MM.1S (cell line): ENCODE measurements around the gene LHPP.

Source experiments
- DNase-seq: peaks from one replicate; pipeline ENCODE4 v3.0.0-alpha.2; 2015
- H2AFZ ChIP-seq: fragments of 300-600 bp; sonication (generic); 2 replicates; pipeline ENCODE4 v1.6.0; 2016; ENCODE audit warnings: antibody characterized with exemption, low read length
- H3F3A ChIP-seq: fragments of 300-600 bp; sonication (generic); 2 replicates; pipeline ENCODE4 v1.6.1; 2016; ENCODE audit warnings: mild to moderate bottlenecking, antibody characterized with exemption, low read length, moderate library complexity, mixed read lengths; ENCODE audit not compliant: insufficient read depth
- H3K27ac ChIP-seq: fragments of 300-600 bp; sonication (generic); 2 replicates; pipeline ENCODE4 v1.5.1; 2016; ENCODE audit warnings: mild to moderate bottlenecking, low read length
- H3K27me3 ChIP-seq: fragments of 300-600 bp; sonication (generic); replicated peaks from 2 replicates; pipeline ENCODE4 v1.6.0; 2016; ENCODE audit warnings: low read length; ENCODE audit not compliant: insufficient read depth
- H3K36me3 ChIP-seq: fragments of 300-600 bp; sonication (generic); replicated peaks from 2 replicates; pipeline ENCODE4 v1.6.1; 2016; ENCODE audit warnings: mild to moderate bottlenecking, low read length, mixed read lengths; ENCODE audit not compliant: insufficient read depth
- H3K4me1 ChIP-seq: fragments of 300-600 bp; sonication (generic); 2 replicates; pipeline ENCODE4 v1.6.1; 2016; ENCODE audit warnings: low read length, mixed read lengths
- H3K4me2 ChIP-seq: fragments of 300-600 bp; sonication (generic); 2 replicates; pipeline ENCODE4 v1.6.0; 2016; ENCODE audit warnings: low read depth, low read length
- H3K4me3 ChIP-seq: fragments of 300-600 bp; sonication (generic); 2 replicates; pipeline ENCODE4 v1.5.1; 2016; ENCODE audit warnings: low read length, mixed read lengths
- H3K79me2 ChIP-seq: fragments of 300-600 bp; sonication (generic); 2 replicates; pipeline ENCODE4 v1.6.1; 2016; ENCODE audit warnings: mixed run types, low read length, mixed read lengths
- H3K9ac ChIP-seq: fragments of 300-600 bp; sonication (generic); 2 replicates; pipeline ENCODE4 v1.6.1; 2016; ENCODE audit warnings: low read length, mixed read lengths
- H3K9me2 ChIP-seq: fragments of 300-600 bp; sonication (generic); replicated peaks from 2 replicates; pipeline ENCODE4 v1.6.1; 2016; ENCODE audit warnings: mild to moderate bottlenecking, low read length, mixed read lengths; ENCODE audit not compliant: insufficient read depth
- H3K9me3 ChIP-seq: fragments of 300-600 bp; sonication (generic); replicated peaks from 2 replicates; pipeline ENCODE4 v1.6.1; 2016; ENCODE audit warnings: mild to moderate bottlenecking, low read length, mixed read lengths; ENCODE audit not compliant: insufficient read depth
- H4K20me1 ChIP-seq: fragments of 300-600 bp; sonication (generic); 2 replicates; pipeline ENCODE4 v1.6.1; 2016; ENCODE audit warnings: mild to moderate bottlenecking, low read length, moderate library complexity, mixed read lengths; ENCODE audit not compliant: insufficient read depth
- CTCF ChIP-seq: fragments of 300-600 bp; sonication (generic); IDR thresholded peaks from 2 replicates; pipeline ENCODE4 v1.5.1; 2016; ENCODE audit warnings: antibody characterized with exemption, low read length, mixed read lengths
- EZH2 ChIP-seq: fragments of 300-600 bp; sonication (generic); optimal IDR thresholded peaks from 2 replicates; pipeline ENCODE3; 2017; ENCODE audit warnings: low read depth, mild to moderate bottlenecking, antibody characterized with exemption, low read length, mixed read lengths
- EZH2phosphoT487 ChIP-seq: fragments of 300-600 bp; sonication (generic); IDR thresholded peaks from 2 replicates; pipeline ENCODE4 v1.6.1; 2018; ENCODE audit warnings: antibody characterized with exemption, low read length

The LHPP gene

GRCh38 chr10:124629415-124629814 is 167.8 kb downstream of the LHPP start:
- TF ChIP-seq EZH2 (no peak), CTCF (no peak), EZH2phosphoT487 (no peak)
- Histone ChIP-seq H3K4me2 (no peak overlapping the region), H3K79me2 (peaks cover 48% of the 10 kb centered on the region), H3K27me3 (no peaks in the 10 kb centered on the region), H3K36me3 (no peaks in the 10 kb centered on the region), H3F3A (peaks cover 11% of the 10 kb centered on the region), H3K9me3 (no peaks in the 10 kb centered on the region), H4K20me1 (no peaks in the 10 kb centered on the region), H3K4me3 (no peak overlapping the region), H3K27ac (no peak overlapping the region), H3K9me2 (no peaks in the 10 kb centered on the region), H3K4me1 (peaks cover 25% of the 10 kb centered on the region), H2AFZ (no peak overlapping the region), H3K9ac (no peak overlapping the region)
- DNase-seq: no peak

GRCh38 chr10:124629842-124630241 is 168.2 kb downstream of the LHPP start:
- H3K27me3 ChIP-seq: no peaks in the 10 kb centered on the region
- no peaks in the 10 kb centered on the region for H3K9me3 ChIP-seq
- H2AFZ ChIP-seq: no peak overlapping the region
- H4K20me1 ChIP-seq: no peaks in the 10 kb centered on the region
- peaks cover 47% of the 10 kb centered on the region for H3K79me2 ChIP-seq
- H3K9ac ChIP-seq: no peak overlapping the region
- peaks cover 25% of the 10 kb centered on the region for H3K4me1 ChIP-seq
- DNase-seq: no peak
- no peak overlapping the region for H3K4me2 ChIP-seq
- no peak overlapping the region for H3K27ac ChIP-seq
- no peaks in the 10 kb centered on the region for H3K9me2 ChIP-seq
- H3K4me3 ChIP-seq: no peak overlapping the region
- peaks cover 11% of the 10 kb centered on the region for H3F3A ChIP-seq
- no peaks in the 10 kb centered on the region for H3K36me3 ChIP-seq
- no peak for TF ChIP-seq EZH2phosphoT487
- TF ChIP-seq CTCF: no peak
- TF ChIP-seq EZH2: no peak

- Histone ChIP-seq H3K27ac (no peak overlapping the region), H3K79me2 (peaks cover 40% of the 10 kb centered on the region), H3K36me3 (no peaks in the 10 kb centered on the region), H2AFZ (no peak overlapping the region), H3K9me3 (no peaks in the 10 kb centered on the region), H3K4me3 (no peak overlapping the region), H3K9ac (no peak overlapping the region), H3K4me2 (no peak overlapping the region), H4K20me1 (no peaks in the 10 kb centered on the region), H3K4me1 (peaks cover 25% of the 10 kb centered on the region), H3K9me2 (no peaks in the 10 kb centered on the region), H3F3A (peaks cover 11% of the 10 kb centered on the region), H3K27me3 (no peaks in the 10 kb centered on the region)
- DNase-seq: no peak
- TF ChIP-seq EZH2 (no peak), EZH2phosphoT487 (no peak), CTCF (no peak)
These were observed 168.9 kb downstream of the LHPP start for GRCh38 chr10:124630551-124630950.
